A673 (cell line): ENCODE results near the gene PIGU. TPM values are rescaled to one million over a fixed set of nuclear protein-coding genes. Genes with fewer than 3 reads are reported as not detected.
A peak's percentile ranks its signal among the peaks of the same experiment; 100 is the strongest.

Experiments
- BruUV-seq: library from RNA; stranded (reverse); fragments of 400-500 nt; replicated peaks from 2 replicates; lab custom pipeline; 2021; lab: Mats Ljungman, UMichigan
- CTCF ChIA-PET: fragments of 300-600 bp; sonication (Branson Sonifier 250); formaldehyde crosslinking; loops from one replicate; lab custom pipeline; 2022; ENCODE audit warnings: antibody characterized with exemption; lab: Charles Lee
- POLR2A ChIA-PET: fragments of 300-600 bp; sonication (Branson Sonifier 250); formaldehyde crosslinking; loops from one replicate; lab custom pipeline; 2022; ENCODE audit warnings: antibody characterized with exemption; ENCODE audit not compliant: low non-redundant PET; lab: Charles Lee
- DNase-seq: peaks from one replicate; pipeline ENCODE4 v3.0.0-alpha.2; 2015; ENCODE audit warnings: low spot score
- H3K27ac ChIP-seq: fragments of 200-600 bp; sonication (generic); 2 replicates; pipeline ENCODE4 v1.5.1; 2016; ENCODE audit warnings: mixed run types, low read depth, mild to moderate bottlenecking, mixed read lengths, antibody characterized with exemption, low read length; ENCODE audit not compliant: poor library complexity, severe bottlenecking
- H3K27me3 ChIP-seq: fragments of 200-600 bp; sonication (generic); replicated peaks from 2 replicates; pipeline ENCODE4 v1.6.1; 2017; ENCODE audit warnings: mixed run types, low read depth, mild to moderate bottlenecking, mixed read lengths, antibody characterized with exemption, low read length; ENCODE audit not compliant: insufficient read depth, poor library complexity
- H3K36me3 ChIP-seq: fragments of 200-600 bp; sonication (generic); 2 replicates; pipeline ENCODE4 v1.6.1; 2016; ENCODE audit warnings: mixed run types, mild to moderate bottlenecking, mixed read lengths, antibody characterized with exemption, low read length; ENCODE audit not compliant: insufficient read depth, poor library complexity, severe bottlenecking
- H3K4me1 ChIP-seq: fragments of 200-600 bp; sonication (generic); 2 replicates; pipeline ENCODE4 v1.6.1; 2017; ENCODE audit warnings: mixed run types, mild to moderate bottlenecking, mixed read lengths, antibody characterized with exemption, low read length; ENCODE audit not compliant: insufficient read depth, poor library complexity, severe bottlenecking
- H3K4me3 ChIP-seq: fragments of 200-600 bp; sonication (generic); 2 replicates; pipeline ENCODE4 v1.5.1; 2016; ENCODE audit warnings: low read depth, mixed run types, mild to moderate bottlenecking, mixed read lengths, low read length; ENCODE audit not compliant: poor library complexity, severe bottlenecking
- H3K9me3 ChIP-seq: fragments of 200-600 bp; sonication (generic); 2 replicates; pipeline ENCODE4 v1.6.1; 2016; ENCODE audit warnings: mixed run types, low read depth, mild to moderate bottlenecking, mixed read lengths, antibody characterized with exemption, low read length; ENCODE audit not compliant: poor library complexity, severe bottlenecking
- EZH2 ChIP-seq: fragments of 200-600 bp; sonication (generic); IDR thresholded peaks from 2 replicates; pipeline ENCODE4 v1.6.1; 2017; ENCODE audit warnings: borderline replicate concordance, low read depth, mild to moderate bottlenecking, mixed read lengths, antibody characterized with exemption, low read length; ENCODE audit not compliant: poor library complexity, severe bottlenecking
- intact Hi-C: fragments of 100-400 bp; cut with micrococcal nuclease; formaldehyde crosslinking; loops from one replicate; pipeline ENCODE4 v1.10.0; 2022; ENCODE audit not compliant: unreplicated experiment
- total RNA-seq: library from RNA; stranded (reverse); gene quantifications from 2 replicates; pipeline ENCODE4 v1.2.3, GENCODE V29; 2021
- TF ChIP-seq, protein P1 (sequence below): fragments of 300-800, 200-600 bp; sonication (generic); conservative IDR thresholded peaks from 2 replicates; pipeline ENCODE4 v1.5.1; 2017; ENCODE audit warnings: low read depth, mild to moderate bottlenecking, antibody characterized with exemption, low read length, moderate library complexity, mixed read lengths

The PIGU gene
- total RNA-seq, 1 experiment from 2014 or later = 31.4 TPM

- ChIA-PET CTCF (no interaction called here), POLR2A (no interaction called here)
- Histone ChIP-seq H3K9me3 (no peaks in the 10 kb centered on the region), H3K27ac (peak overlapping the region; percentile 84), H3K4me1 (peaks cover 16% of the 10 kb centered on the region), H3K4me3 (peak overlapping the region; percentile 69), H3K27me3 (no peaks in the 10 kb centered on the region), H3K36me3 (no peaks in the 10 kb centered on the region)
- BruUV-seq = TSS peak; percentile 68
- TF ChIP-seq EZH2 = no peak
- TF ChIP-seq, protein P1, sequence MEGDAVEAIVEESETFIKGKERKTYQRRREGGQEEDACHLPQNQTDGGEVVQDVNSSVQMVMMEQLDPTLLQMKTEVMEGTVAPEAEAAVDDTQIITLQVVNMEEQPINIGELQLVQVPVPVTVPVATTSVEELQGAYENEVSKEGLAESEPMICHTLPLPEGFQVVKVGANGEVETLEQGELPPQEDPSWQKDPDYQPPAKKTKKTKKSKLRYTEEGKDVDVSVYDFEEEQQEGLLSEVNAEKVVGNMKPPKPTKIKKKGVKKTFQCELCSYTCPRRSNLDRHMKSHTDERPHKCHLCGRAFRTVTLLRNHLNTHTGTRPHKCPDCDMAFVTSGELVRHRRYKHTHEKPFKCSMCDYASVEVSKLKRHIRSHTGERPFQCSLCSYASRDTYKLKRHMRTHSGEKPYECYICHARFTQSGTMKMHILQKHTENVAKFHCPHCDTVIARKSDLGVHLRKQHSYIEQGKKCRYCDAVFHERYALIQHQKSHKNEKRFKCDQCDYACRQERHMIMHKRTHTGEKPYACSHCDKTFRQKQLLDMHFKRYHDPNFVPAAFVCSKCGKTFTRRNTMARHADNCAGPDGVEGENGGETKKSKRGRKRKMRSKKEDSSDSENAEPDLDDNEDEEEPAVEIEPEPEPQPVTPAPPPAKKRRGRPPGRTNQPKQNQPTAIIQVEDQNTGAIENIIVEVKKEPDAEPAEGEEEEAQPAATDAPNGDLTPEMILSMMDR = no peak
- no peak for DNase-seq
- intact Hi-C loops = no loop called here
Measured at GRCh38 chr20:34675993-34676641, 775 bp downstream of the PIGU start.

DNA sequence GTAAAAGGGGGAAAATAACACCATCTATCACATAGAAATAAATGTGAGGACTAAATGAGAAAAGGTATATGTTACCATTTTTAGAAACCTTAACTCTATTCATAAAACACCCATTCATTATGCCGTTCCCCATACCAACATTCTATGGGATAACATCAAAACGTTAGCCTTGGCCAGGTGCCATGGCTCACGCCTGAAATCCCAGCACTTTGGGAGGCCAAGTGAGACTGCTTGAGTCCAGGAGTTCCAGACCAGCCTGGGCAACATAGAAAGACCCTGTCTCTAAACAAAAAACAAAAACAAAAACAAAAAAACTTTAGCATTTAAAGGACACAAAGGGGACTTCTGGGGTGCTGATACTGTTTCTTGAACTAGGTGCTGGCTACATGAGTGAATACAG is 1.3 kb downstream of the PIGU start:
- ChIA-PET POLR2A (no interaction called here), CTCF (no interaction called here)
- BruUV-seq = no TSS peak
- Histone ChIP-seq H3K4me3 (peak overlapping the region; percentile 69), H3K27ac (no peak overlapping the region), H3K27me3 (no peaks in the 10 kb centered on the region), H3K9me3 (no peaks in the 10 kb centered on the region), H3K4me1 (peaks cover 14% of the 10 kb centered on the region), H3K36me3 (no peaks in the 10 kb centered on the region)
- DNase-seq = no peak
- TF ChIP-seq EZH2 = no peak
- TF ChIP-seq, protein P1 = no peak
- intact Hi-C loops = no loop called here

DNA sequence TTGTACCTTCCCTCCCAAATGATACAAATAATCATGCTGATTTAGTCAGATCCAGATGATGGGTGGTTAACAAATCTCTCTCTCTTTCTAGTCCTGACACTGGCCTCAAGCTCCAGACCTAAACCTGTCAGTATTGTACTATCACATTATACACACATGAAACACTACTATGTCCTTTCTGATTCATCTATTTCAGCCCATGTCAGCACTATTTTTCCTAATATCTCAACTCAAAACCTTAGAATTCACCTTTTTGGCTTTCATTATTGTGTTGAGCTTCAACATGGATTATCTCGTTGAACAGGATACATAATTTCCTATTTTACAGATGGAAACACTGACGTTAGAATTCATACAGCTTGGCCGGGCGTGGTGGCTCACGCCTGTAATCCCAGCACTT is 3.5 kb downstream of the PIGU start:
- TF ChIP-seq EZH2 = no peak
- TF ChIP-seq, protein P1 = no peak
- Histone ChIP-seq H3K27ac (no peak overlapping the region), H3K27me3 (no peaks in the 10 kb centered on the region), H3K9me3 (no peaks in the 10 kb centered on the region), H3K36me3 (no peaks in the 10 kb centered on the region), H3K4me1 (peaks cover 11% of the 10 kb centered on the region), H3K4me3 (no peak overlapping the region)
- CTCF ChIA-PET = no interaction called here
- no peak for DNase-seq
- no TSS peak for BruUV-seq
- POLR2A ChIA-PET = interaction anchor here (0.6 kb wide), 1 partner anchor 248 kb away, joined by 8 read pairs; no protein-coding TSS in a partner anchor
- intact Hi-C loops = no loop called here
